GM19035 (cell line): ENCODE data around the gene ETV3L.
A peak's percentile ranks its signal among the peaks of the same experiment; 100 is the strongest.

ENCODE experiments used
- ATAC-seq: cut with Tn5 transposase; IDR thresholded peaks from one replicate; pipeline ENCODE4 v1.9.1; 2021; ENCODE audit not compliant: unreplicated experiment

The ETV3L gene

GRCh38 chr1:157099633-157100009 lies at the start of gene ETV3L:
Gene ETV3L (minus strand): TSS chr1:157099808. CDS start chr1:157099523, 285 bp downstream.
- ATAC-seq: no peak

- no peak for ATAC-seq
Observed at GRCh38 chr1:157147906-157148700, 48.5 kb upstream of the ETV3L start.

GRCh38 chr1:157147037-157147436 lies 47.4 kb upstream of the ETV3L start:
- ATAC-seq: no peak

GRCh38 chr1:157146244-157146643 lies 46.6 kb upstream of the ETV3L start:
- no peak for ATAC-seq

GRCh38 chr1:157145076-157145475 lies 45.5 kb upstream of the ETV3L start:
- no peak for ATAC-seq

GRCh38 chr1:157144509-157144908 lies 44.9 kb upstream of the ETV3L start:
- ATAC-seq: no peak

GRCh38 chr1:157142765-157143423 lies 43.3 kb upstream of the ETV3L start:
- ATAC-seq: no peak

- ATAC-seq: no peak
Observed at GRCh38 chr1:157142201-157142600, 42.6 kb upstream of the ETV3L start.

GRCh38 chr1:157141212-157141855 lies 41.7 kb upstream of the ETV3L start:
- no peak for ATAC-seq

GRCh38 chr1:157140063-157140588 lies 40.5 kb upstream of the ETV3L start:
- no peak for ATAC-seq

GRCh38 chr1:157139052-157139715 lies 39.6 kb upstream of the ETV3L start:
- ATAC-seq: no peak

GRCh38 chr1:157138220-157139051 lies 38.8 kb upstream of the ETV3L start, which contains the start of gene ETV3:
Gene ETV3 (minus strand): TSS chr1:157138395. CDS start chr1:157136352, 2,043 bp downstream.
- peak; percentile 92 for ATAC-seq

- ATAC-seq: peak; percentile 3
Observed at GRCh38 chr1:157137408-157138219, 38.0 kb upstream of the ETV3L start.

- ATAC-seq: no peak
Observed at GRCh38 chr1:157137046-157137407, 37.4 kb upstream of the ETV3L start.

GRCh38 chr1:157136133-157136532 lies 36.5 kb upstream of the ETV3L start:
- ATAC-seq: no peak

- no peak for ATAC-seq
Observed at GRCh38 chr1:157135646-157136045, 36.0 kb upstream of the ETV3L start.

GRCh38 chr1:157135070-157135469 lies 35.5 kb upstream of the ETV3L start:
- no peak for ATAC-seq

- ATAC-seq: no peak
Observed at GRCh38 chr1:157134442-157134841, 34.8 kb upstream of the ETV3L start.

- no peak for ATAC-seq
Observed at GRCh38 chr1:157133426-157133825, 33.8 kb upstream of the ETV3L start.
